ENCODE results near the gene BCL2. TPM values are rescaled to one million over a fixed set of nuclear protein-coding genes. Genes with fewer than 3 reads are reported as not detected.

The BCL2 gene
- total RNA-seq, 1 experiment from 2014 or later, result 2.5 TPM

GRCh38 chr18:63131959-63132818 is 187.4 kb downstream of the BCL2 start:
- Histone ChIP-seq H3K9ac (ENCODE audit: low read length) (no peak overlapping the region), H3K9me2 (ENCODE audit: insufficient read depth) (no peaks in the 10 kb centered on the region), H3K4me3 (replicated peaks in 1 of 2; ENCODE audit: low read depth in 1 of 2, low read length in 2 of 2) (no peak overlapping the region), H3K4me1 (ENCODE audit: control insufficient read depth in 1 of 2, insufficient read depth in 2 of 2, low read length in 2 of 2) (no peaks in the 10 kb centered on the region), H3K27me3 (ENCODE audit: insufficient read depth, low read length) (peaks cover 4% of the 10 kb centered on the region; the same call in 1 of the 2 replicates), H3K79me2 (ENCODE audit: insufficient read depth, low read length) (no peaks in the 10 kb centered on the region), H3K4me2 (ENCODE audit: low read length) (no peak overlapping the region), H3K9me3 (ENCODE audit: control insufficient read depth in 1 of 2, insufficient read depth in 1 of 2, low read depth in 1 of 2, low read length in 2 of 2) (no peaks in the 10 kb centered on the region), H4K20me1 (ENCODE audit: insufficient read depth) (no peaks in the 10 kb centered on the region), H2AFZ (ENCODE audit: low read depth, low read length, poor library complexity, severe bottlenecking) (no peak overlapping the region), H3K27ac (ENCODE audit: low read depth, low read length) (no peak overlapping the region), H3K36me3 (ENCODE audit: control insufficient read depth in 1 of 2, insufficient read depth in 2 of 2, low read length in 2 of 2) (no peaks in the 10 kb centered on the region)
- DNase-seq (ENCODE audit: low read depth, low spot score) (no peak), ATAC-seq (no peak)
- intact Hi-C loops (cut with micrococcal nuclease), result loop anchor here (1.0 to 10.0 kb wide), 4 partner anchors 23 to 443 kb away; no protein-coding TSS in a partner anchor
- ChIA-PET RAD21 (ENCODE audit: low non-redundant PET in 1 of 2, low total read pairs in 2 of 2, uncharacterized antibody in 2 of 2, unreplicated experiment in 2 of 2) (no interaction called here), POLR2A (interaction anchor here (1.4 kb wide), 1 partner anchor 307 kb away, joined by 3 read pairs; no protein-coding TSS in a partner anchor), CTCF (interaction anchor here (0.9 to 2.4 kb wide), 10 partner anchors 11 to 713 kb away, joined by 3 to 19 read pairs (median 6); partner anchors contain the start of gene BCL2)
- BruUV-seq (replicated peaks), result no TSS peak
- TF ChIP-seq JUND (IDR thresholded peaks at IDR 0.05), result no peak
- TF ChIP-seq EGR1 (IDR thresholded peaks at IDR 0.05; ENCODE audit: low read depth), result no peak
- TF ChIP-seq CEBPB (IDR thresholded peaks at IDR 0.05; ENCODE audit: low read depth), result no peak
- TF ChIP-seq EZH2phosphoT487 (IDR thresholded peaks at IDR 0.05; ENCODE audit: borderline replicate concordance), result no peak
- no peak for TF ChIP-seq REST (IDR thresholded peaks at IDR 0.05; ENCODE audit: low read depth)
- TF ChIP-seq YY1 (IDR thresholded peaks at IDR 0.05; ENCODE audit: extremely low read depth, insufficient replicate concordance, low read depth, low read length), result no peak
- no peak for TF ChIP-seq RAD21 (IDR thresholded peaks at IDR 0.05; ENCODE audit: low read depth)
- TF ChIP-seq ZBTB33 (IDR thresholded peaks at IDR 0.05; ENCODE audit: extremely low read depth, insufficient replicate concordance, low read length), result no peak
- TF ChIP-seq FOSL1 (IDR thresholded peaks at IDR 0.05; ENCODE audit: low read depth), result no peak
- no peak for TF ChIP-seq ZNF274 (IDR thresholded peaks at IDR 0.05; ENCODE audit: low read depth, low read length)
- no peak for TF ChIP-seq SP1 (IDR thresholded peaks at IDR 0.05; ENCODE audit: low read depth)
- no peak for TF ChIP-seq SRF (IDR thresholded peaks at IDR 0.05; ENCODE audit: low read depth)
